K562 (cell line): ENCODE data around the gene OPA3. TPM values are rescaled to one million over a fixed set of nuclear protein-coding genes. Genes with fewer than 3 reads are reported as not detected.
A peak's percentile ranks its signal among the peaks of the same experiment; 100 is the strongest.

Source experiments
- BDP1 ChIP-seq: IDR thresholded peaks from 3 replicates; pipeline ENCODE4 v1.6.1; 2011; ENCODE audit not compliant: insufficient read length, insufficient read depth
- CTCFL ChIP-seq: IDR thresholded peaks from 2 replicates; pipeline ENCODE4 v1.6.1; 2011; ENCODE audit warnings: borderline replicate concordance, low read depth, mild to moderate bottlenecking, moderate library complexity, low read length; ENCODE audit not compliant: insufficient read depth, poor library complexity, severe bottlenecking
- ESRRA ChIP-seq: fragments of 450-650 bp; IDR thresholded peaks from 2 replicates; pipeline ENCODE4 v1.6.1; 2014; ENCODE audit warnings: low read depth, mild to moderate bottlenecking, moderate library complexity, borderline replicate concordance
- HCFC1 ChIP-seq: IDR thresholded peaks from 2 replicates; pipeline ENCODE4 v1.6.1; 2012; ENCODE audit warnings: low read depth, low read length, improper control_type of control experiment
- HMBOX1 ChIP-seq: sonication (generic); IDR thresholded peaks from 2 replicates; pipeline ENCODE4 v1.6.1; 2016
- HOMEZ ChIP-seq: fragments of 250-450 bp; sonication (Bioruptor Pico); IDR thresholded peaks from 2 replicates; pipeline ENCODE4 v1.4.0; 2020; ENCODE audit warnings: mild to moderate bottlenecking, moderate library complexity
- PCBP1 ChIP-seq: fragments of 200-400 bp; formaldehyde crosslinking; IDR thresholded peaks from 2 replicates; pipeline ENCODE4 v1.6.1; 2018; ENCODE audit warnings: mild to moderate bottlenecking, low read depth, low read length; ENCODE audit not compliant: poor library complexity, severe bottlenecking
- POLR2A ChIP-seq: fragments of 450-650 bp; conservative IDR thresholded peaks from 2 replicates; pipeline ENCODE4 v1.6.1; 2016
- POU5F1 ChIP-seq: fragments of 150-350 bp; IDR thresholded peaks from 2 replicates; pipeline ENCODE4 v1.6.1; 2014; ENCODE audit warnings: borderline replicate concordance, low read length, low read depth, mild to moderate bottlenecking; ENCODE audit not compliant: partially characterized antibody
- ZBED1 ChIP-seq: IDR thresholded peaks from 2 replicates; pipeline ENCODE4 v1.6.1; 2014
- ZBTB40 ChIP-seq, 2 experiments: fragments of 450-650 bp in 1 of 2; sonication (generic) in 1 of 2; formaldehyde crosslinking in 1 of 2; IDR thresholded peaks; 2 replicates each; pipeline versions ENCODE4 v1.7.1 to v1.9.0; 2016 to 2022; ENCODE audit warnings: inconsistent platforms in 1 of 2, mild to moderate bottlenecking in 1 of 2, missing genetic modification reagents in 1 of 2
- ZNF143 ChIP-seq: sonication (generic); formaldehyde crosslinking; IDR thresholded peaks from 2 replicates; pipeline ENCODE4 v1.9.0; 2022; ENCODE audit warnings: mild to moderate bottlenecking, missing genetic modification reagents
- ZNF431 ChIP-seq: sonication (generic); formaldehyde crosslinking; IDR thresholded peaks from 2 replicates; pipeline ENCODE4 v1.8.0; 2022; ENCODE audit warnings: mild to moderate bottlenecking, missing genetic modification reagents
- polyA plus RNA-seq, 8 experiments: library from polyadenylated mRNA; depleted of rRNA in 4 of 8; stranded (reverse) in 5 of 8; unstranded in 3 of 8; fragments of >200 nt; fragmentation: Nextera tagmentation in 2 of 8; fragmentation: Illumina TruSeq in 1 of 8; extraction: Ambion mirVana in 2 of 8; extraction: Trizol in 1 of 8; gene quantifications; 2 replicates each; pipeline versions ENCODE4 v1.2.1 to v1.2.3, GENCODE V29; 2011 to 2014; ENCODE audit warnings: inconsistent platforms in 1 of 8, missing spikeins in 1 of 8
- total RNA-seq, 7 experiments: library from RNA; depleted of rRNA in 6 of 7; stranded (reverse); fragments of >200 nt in 6 of 7; fragmentation: Illumina TruSeq in 2 of 7; extraction: Trizol in 2 of 7; gene quantifications; 2 replicates each; pipeline versions ENCODE4 v1.2.1 to v1.2.3, GENCODE V29; 2011 to 2021; ENCODE audit warnings: low replicate concordance in 1 of 7

OPA3 gene
- total and polyA plus RNA-seq, 9 of the 15 experiments (the other 6 are each of a cell fraction or from before 2014, with no cell fraction given): 1.4 to 18.8 (median 9.0) TPM

GRCh38 chr19:45478454-45479238 is 106.0 kb downstream of the OPA3 start (continued):
- TF ChIP-seq ZBTB40 (IDR thresholded peaks at IDR 0.05) (peak; percentile 90), ZBTB40 (CRISPR knock-in tag; IDR thresholded peaks at IDR 0.05) (no peak), BDP1 (peak; percentile 88), POLR2A (peak; percentile 41; the same call in 1 of the 2 replicates), HOMEZ (CRISPR knock-in tag) (no peak), ZNF143 (peak; percentile 95), ESRRA (no peak; the same call in none of the 2 replicates), PCBP1 (no peak), ZNF431 (CRISPR knock-in tag) (peak; percentile 97), HCFC1 (peak; percentile 33; the same call in 1 of the 2 replicates), CTCFL (no peak), POU5F1 (no peak), ZBED1 (peak; percentile 27; the same call in 1 of the 2 replicates), HMBOX1 (peak; percentile 97)
